Raji (cell line): ENCODE measurements around the gene FAM162A.
A peak's percentile ranks its signal among the peaks of the same experiment; 100 is the strongest.

ENCODE experiments used
- POLR2A ChIP-seq: IDR thresholded peaks from 2 replicates; pipeline ENCODE4 v1.6.1; 2011; ENCODE audit warnings: low read depth, low read length, control low read depth; ENCODE audit not compliant: insufficient read depth

The FAM162A gene

DNA sequence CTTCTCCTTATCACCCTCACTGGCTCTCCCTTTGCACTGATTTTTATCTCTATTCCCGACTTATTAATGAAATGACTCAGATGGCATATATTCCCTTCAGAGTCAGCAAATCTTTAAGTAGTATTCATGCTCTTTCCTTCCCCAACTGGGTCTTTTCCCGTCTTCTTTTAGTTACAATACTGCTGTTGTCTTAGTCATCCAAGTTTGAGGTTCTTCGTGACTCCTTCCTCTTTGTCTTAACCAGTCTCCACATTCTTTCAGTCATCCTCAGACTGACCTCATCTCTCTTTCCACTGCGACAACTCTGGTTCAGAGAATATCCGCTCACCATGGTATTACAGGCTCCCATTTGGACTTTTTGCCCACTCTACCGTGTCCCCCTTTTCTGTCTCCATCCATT is 19.5 kb downstream of the FAM162A start:
- TF ChIP-seq POLR2A: no peak

DNA sequence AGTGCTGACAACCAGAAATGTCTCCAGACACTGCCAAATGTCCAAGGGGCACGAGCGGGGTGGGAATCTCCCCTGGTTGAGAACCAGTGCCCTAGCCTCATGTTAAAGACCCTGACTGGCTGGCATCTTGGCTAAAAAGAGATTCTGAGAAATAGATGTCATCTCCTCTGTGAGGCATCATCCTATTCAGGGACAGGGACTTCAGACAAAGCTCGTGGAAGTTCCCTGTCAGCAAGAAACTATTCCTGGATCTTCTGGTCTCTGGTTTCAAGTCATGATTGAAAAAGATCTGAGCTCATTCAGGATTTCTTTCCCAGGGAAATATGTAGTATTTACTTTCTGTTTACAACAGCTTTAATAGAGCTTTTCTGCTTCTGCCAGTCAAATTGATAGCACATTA is 21.0 kb downstream of the FAM162A start:
- no peak for TF ChIP-seq POLR2A

DNA sequence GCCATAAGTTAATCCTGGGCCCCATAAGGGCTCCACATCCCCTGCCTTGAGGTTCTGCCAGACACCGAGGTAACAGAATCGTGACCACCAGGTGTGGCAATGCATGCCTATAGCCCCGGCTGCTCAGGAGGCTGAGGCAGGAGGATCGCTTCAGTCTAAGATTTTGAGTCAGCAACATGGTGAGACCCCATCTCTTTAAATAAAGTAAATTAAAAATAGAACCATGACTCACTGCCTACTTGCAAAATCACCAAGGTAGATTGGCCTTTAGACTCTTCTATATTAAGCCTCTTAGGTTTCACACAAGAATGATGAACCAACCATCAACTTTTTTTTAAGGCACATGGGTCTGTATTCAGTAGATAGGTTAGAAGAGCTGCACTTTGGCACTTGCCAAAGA is 22.2 kb downstream of the FAM162A start:
- no peak for TF ChIP-seq POLR2A

DNA sequence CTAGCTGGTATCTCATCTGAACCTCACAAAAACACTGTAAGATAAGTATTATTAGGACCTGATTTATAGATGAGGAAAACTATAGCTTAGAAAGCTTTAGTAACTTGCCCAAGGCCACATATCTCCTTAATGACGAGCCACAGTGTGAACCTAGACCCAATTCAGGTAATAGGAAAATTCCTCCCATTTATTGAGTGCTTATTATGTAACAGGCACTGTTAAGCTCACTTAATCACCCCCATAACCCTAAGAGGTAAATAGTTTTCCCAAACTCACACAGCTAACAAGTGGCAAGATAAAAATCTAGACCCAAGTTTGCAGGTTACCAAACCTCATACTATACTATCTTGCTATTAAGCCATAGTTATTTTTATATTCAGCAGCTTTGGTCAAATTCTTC is 24.0 kb downstream of the FAM162A start:
- TF ChIP-seq POLR2A: no peak

DNA sequence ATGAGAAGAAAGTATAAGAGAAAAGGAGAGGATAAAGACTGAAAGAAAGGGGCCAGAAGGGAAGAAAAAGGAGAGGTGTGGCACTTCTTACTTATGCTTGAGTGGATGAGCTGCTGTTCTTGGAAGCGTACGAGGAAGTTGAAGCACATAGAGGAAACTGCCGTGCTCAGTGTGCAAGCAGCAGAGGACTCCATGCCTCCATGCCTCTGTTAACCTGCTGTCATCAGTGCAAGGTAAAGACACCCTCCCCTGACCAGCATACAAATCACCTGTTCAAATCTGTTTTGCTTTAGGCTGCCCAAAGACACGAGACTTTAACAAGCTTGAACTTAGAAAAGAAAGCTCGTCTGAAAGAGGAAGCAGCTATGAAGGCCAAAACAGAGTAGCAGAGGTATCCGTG is 25.5 kb downstream of the FAM162A start:
- TF ChIP-seq POLR2A: no peak

DNA sequence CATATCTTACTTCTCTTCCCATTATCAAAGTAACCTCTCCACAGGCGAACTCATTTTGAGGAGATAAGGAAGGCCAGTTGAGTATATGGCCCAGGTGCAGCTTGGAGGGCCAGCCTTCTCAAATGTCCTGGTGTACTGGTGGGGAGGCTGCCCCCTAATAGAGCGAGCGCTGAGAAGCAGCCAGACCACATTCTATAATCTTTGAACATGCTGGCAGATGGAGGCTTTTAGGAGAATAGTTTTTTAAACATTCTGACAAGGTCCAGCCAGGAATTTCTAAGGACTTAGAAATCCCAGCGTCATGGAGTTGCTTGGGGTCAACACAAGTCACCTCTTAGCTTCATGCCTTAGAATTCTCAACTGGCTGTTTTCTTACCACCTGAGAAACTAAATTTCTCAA is 26.1 kb downstream of the FAM162A start:
- no peak for TF ChIP-seq POLR2A

DNA sequence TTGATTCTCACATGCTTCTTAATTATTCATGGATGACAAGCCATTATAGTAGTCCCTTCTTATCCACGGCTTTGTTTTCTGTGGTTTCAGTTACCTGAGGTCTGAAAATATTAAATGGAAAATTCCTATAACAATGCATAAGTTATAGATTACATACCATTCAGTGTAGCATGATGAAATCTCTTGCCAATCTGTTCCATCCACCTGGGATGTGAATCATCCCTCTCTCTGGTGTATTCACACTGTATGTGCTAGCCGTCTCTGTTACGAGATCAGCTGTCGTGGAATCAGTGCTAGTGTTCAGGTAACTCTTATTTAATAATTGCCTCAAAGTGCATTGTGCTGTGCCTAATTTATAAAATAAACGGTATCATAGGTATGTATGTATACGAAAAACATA is 26.7 kb downstream of the FAM162A start:
- no peak for TF ChIP-seq POLR2A

DNA sequence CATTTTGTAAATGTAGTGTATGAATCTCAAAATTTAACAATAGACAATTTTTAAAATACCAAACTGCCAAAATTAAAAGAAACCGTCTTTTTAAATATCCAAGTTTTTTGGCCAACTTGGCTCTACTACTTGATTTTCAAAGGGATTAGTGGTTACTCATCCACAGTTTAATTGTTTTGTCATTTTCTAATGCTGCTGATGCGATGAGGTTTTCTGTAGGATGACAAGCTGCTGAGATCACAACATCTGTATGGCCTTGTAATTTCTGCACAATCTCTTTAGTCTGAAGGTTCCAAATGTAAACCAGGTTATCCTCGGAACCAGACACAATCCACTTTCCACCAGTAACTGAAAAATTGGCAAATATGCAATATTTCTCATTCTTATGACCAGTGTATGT is 30.4 kb downstream of the FAM162A start:
- TF ChIP-seq POLR2A: no peak

DNA sequence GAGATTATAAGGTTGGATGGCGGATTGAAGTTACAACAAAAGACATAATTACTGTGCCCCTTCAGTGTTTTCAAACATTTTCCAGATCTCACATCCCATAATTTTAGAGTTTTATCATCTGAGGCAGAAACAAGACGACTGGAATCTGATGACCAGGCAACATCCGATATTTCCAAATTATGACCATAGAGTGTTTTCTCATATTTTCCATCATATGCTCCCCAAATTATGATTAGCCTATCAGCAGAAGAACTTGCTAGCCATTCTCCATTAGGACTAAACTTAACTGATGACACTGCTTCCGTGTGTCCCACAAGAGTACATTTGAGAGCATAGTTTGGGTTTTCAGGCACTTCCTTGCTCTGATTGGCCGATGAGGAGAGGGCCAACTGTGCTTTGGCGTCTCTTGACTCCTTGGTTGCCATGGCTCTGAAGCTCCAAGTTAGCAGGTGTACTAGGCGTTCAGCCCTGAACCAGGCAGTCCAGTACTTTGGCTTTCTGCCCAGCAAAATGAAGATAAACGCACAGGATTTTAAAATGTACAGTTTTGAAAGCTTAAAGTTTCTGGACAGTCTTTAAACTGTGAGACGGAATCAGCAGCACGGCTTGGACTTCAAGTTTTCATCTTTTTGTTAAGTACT is 31.2 kb downstream of the FAM162A start:
- no peak for TF ChIP-seq POLR2A

DNA sequence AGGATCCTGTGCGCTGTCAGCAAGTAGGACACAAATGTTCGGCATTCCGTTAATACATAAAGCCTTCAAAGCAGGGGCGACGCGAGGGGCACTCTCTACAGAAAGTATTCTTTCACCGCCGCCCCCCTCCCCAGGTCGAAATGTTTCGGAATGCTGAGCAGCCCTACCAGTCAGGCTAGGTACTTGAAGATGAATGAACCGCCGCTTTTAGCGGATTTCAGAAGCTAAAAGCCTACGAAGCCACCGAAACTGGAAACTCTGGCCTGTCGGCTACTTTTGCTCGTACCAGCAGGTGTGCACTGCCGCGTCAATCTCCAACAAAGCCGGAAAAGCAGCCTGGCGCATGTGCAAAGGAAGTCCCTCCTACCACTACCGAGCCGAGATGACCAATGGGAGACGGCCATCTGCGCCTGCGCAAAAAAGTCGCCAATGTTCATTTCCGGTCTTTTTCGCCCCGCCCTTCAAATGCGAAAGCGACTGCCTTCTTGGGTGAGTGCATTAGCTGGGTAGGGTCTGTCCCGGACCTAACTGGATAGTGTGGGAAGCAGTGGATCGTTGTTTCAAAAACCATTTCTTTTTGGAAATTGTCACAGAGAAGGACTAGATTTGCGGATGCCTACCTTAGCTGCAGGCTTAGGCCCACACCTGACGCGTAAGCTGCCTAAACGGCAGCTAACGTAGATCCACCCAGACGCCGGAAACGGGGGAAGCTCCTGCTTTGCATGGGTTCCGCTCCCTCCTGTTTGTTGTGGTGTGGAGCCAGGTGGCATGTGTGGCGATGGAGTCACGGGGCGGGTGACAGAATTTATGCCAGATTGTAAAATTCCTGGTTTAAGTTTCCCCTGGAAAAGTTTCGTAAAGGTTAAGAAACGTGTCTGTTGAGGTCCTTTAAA is 32.0 kb downstream of the FAM162A start, which contains the start of gene WDR5B:
Gene WDR5B (minus strand): TSS at position 301 of the 893 bp plus-strand sequence. CDS start 534 bp downstream, outside the sequence.
- TF ChIP-seq POLR2A: peak; percentile 86

DNA sequence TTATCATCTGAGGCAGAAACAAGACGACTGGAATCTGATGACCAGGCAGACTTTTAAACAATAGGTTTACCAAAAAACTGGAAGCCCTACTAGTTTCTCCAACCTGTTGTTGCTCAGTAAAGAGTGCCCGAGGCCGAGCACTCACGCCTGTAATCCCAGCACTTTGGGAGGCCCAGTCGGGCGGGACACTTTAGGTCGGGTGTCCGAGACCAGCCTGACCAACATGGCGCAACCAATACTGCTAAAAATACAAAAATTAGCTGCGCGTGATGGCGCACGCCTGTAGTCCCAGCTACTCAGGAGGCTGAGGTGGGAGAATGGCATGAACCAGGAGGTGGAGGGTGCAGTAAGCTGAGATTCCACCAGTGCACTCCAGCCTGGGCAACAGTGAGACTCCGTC is 33.0 kb downstream of the FAM162A start:
- no peak for TF ChIP-seq POLR2A

DNA sequence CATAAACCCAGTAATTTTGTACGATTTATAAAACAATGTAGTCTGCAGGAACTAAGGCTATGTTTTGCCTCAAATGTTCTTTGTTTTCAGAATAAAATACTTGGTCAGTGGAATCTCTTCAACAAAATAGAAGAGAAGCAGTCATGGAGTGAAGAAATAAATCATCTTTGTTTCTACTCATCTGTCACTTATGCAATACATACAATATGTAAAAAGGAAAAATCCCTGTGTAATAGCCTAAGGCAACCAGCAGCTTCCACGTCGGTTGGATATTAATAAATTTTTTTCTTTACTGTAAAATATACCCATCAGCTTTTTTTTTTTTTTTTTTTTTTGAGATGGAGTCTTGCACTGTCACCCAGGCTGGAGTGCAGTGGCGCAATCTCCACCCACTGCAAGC is 37.1 kb downstream of the FAM162A start:
- no peak for TF ChIP-seq POLR2A

DNA sequence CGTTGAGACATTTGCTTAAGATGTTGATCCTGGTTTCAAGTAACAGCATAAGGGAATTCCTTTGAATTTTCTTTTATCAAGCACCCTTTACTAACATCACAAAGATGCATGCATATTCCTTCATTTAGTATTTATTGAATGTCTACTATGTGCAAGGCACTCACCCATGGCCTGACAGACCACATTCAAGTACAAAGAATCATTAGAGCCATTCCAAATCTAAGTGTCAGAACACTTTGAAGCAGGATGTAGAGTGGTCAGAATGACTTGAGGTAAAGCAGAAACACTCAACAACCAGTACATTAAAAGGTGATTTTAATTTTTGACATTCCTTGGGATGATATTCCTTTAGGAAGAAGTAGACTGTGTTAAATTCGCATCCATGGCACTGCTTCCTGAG is 37.9 kb downstream of the FAM162A start:
- TF ChIP-seq POLR2A: no peak

DNA sequence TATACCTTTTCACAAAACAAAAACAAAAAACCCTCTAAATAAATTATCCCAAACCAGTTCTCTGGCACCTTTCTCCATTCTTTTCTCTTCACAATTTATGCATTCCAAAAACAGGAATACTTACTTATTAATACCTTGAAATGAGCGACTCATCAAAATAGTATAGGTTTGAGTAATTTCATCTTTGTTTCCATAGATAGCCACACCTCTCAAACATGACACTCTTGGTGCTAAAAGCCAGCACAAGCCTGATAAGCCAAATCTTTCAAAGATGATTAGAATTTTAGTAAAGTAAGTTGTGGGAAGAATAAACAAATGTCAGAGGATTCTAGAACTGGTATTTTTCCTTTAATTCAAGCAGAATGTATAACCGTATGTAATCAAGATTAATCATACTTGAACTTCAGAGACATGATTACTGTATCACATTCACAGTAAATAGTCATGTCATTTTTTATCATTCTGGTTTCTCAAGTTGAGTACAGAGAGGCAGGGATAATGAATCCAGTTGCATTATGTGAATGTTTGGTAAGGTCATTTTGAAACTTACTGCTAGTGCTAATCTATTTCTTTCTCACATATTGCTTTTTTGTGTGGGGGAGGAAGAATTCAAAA is 44.0 kb downstream of the FAM162A start:
- no peak for TF ChIP-seq POLR2A

DNA sequence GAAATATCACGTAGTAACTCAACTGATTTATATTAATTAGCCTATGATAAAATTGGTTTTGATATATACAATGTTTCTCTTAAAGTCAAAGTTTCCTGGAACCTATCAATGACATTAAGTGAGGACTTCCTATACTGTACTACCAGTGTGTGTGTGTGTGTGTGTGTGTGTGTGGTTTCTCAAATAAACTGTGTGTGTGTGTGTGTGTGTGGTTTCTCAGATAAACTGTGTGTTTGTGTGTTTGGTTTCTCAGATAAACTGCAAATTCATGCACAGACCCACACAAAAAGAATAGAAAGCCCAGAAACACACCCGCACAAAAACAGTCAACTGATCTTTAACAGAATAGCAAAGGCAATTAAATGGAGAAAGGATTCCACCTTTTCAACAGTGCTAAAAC is 46.4 kb downstream of the FAM162A start:
- no peak for TF ChIP-seq POLR2A

DNA sequence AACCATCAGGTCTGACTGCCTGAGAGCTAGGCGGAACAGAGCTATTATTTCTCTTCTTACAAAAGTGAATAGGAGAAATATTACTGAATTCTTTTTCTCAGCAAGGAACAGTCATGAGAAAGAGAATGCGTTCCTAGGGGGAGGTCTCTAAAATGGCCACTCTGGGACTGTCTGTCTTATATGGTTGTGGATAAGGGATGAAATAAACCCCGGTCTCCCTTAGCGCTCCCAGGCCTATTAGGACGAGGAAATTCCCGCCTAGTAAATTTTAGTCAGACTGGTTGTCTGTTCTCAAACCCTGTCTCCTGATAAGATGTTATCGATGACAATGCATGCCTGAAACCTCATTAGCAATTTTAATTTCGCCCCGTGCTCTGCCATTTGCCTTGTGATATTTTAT is 52.0 kb downstream of the FAM162A start:
- TF ChIP-seq POLR2A: no peak
